ENCODE results near the gene GTF2A1L. TPM values are rescaled to one million over a fixed set of nuclear protein-coding genes. Genes with fewer than 3 reads are reported as not detected.

Gene GTF2A1L
- total RNA-seq, 2 donors from 2014 or later = 0.96 to 5.1 TPM

GRCh38 chr2:48714245-48714644 is 96.6 kb downstream of the GTF2A1L start:
- Histone ChIP-seq H3K36me3 (no peaks in the 10 kb centered on the region), H3K4me1 (peaks cover 0 to 28% of the 10 kb centered on the region in 2 donors), H3K4me3 (no peak overlapping the region), H3K27ac (peak overlapping the region in 1 of 2 donors; percentile 35), H3K9me3 (no peaks in the 10 kb centered on the region), H3K27me3 (no peaks in the 10 kb centered on the region)
- TF ChIP-seq, protein P1, sequence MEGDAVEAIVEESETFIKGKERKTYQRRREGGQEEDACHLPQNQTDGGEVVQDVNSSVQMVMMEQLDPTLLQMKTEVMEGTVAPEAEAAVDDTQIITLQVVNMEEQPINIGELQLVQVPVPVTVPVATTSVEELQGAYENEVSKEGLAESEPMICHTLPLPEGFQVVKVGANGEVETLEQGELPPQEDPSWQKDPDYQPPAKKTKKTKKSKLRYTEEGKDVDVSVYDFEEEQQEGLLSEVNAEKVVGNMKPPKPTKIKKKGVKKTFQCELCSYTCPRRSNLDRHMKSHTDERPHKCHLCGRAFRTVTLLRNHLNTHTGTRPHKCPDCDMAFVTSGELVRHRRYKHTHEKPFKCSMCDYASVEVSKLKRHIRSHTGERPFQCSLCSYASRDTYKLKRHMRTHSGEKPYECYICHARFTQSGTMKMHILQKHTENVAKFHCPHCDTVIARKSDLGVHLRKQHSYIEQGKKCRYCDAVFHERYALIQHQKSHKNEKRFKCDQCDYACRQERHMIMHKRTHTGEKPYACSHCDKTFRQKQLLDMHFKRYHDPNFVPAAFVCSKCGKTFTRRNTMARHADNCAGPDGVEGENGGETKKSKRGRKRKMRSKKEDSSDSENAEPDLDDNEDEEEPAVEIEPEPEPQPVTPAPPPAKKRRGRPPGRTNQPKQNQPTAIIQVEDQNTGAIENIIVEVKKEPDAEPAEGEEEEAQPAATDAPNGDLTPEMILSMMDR (IDR thresholded peaks at IDR 0.05) = no peak
- no peak for DNase-seq (ENCODE audit: low spot score)

- Histone ChIP-seq H3K9me3 (no peaks in the 10 kb centered on the region), H3K4me1 (peaks cover 0 to 28% of the 10 kb centered on the region in 2 donors), H3K27ac (peak overlapping the region in 1 of 2 donors; percentile 2), H3K36me3 (no peaks in the 10 kb centered on the region), H3K27me3 (no peaks in the 10 kb centered on the region), H3K4me3 (no peak overlapping the region)
- DNase-seq (ENCODE audit: low spot score) = peak; percentile 65
- TF ChIP-seq, protein P1 (IDR thresholded peaks at IDR 0.05) = no peak
These were observed 97.6 kb downstream of the GTF2A1L start for GRCh38 chr2:48715042-48715899.

DNA sequence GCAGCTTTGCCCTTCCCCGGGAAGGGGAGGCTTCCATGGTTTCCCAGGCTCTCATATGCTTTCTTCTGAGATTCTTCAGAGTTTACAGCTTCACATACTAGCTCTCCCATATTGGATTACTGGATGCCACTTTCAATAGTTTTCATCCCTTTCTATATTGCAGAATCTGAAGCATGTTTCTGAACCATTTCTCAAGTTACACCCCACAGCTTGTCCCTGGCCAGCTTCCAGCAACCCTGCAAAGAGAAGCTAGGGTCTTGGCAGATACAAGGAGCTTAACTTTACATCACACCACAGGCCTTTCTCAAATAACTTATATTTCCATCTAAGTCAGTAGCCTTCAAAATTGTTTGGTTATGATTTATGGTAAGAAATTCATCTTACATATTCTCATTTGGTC is 98.3 kb downstream of the GTF2A1L start:
- no peak overlapping the region for H3K27ac ChIP-seq
- TF ChIP-seq, protein P1 (IDR thresholded peaks at IDR 0.05) = no peak
- no peak for DNase-seq (ENCODE audit: low spot score)
- no peaks in the 10 kb centered on the region for H3K27me3 ChIP-seq
- peaks cover 0 to 28% of the 10 kb centered on the region in 2 donors for H3K4me1 ChIP-seq
- H3K4me3 ChIP-seq = no peak overlapping the region
- no peaks in the 10 kb centered on the region for H3K9me3 ChIP-seq
- H3K36me3 ChIP-seq = no peaks in the 10 kb centered on the region

- no peak for DNase-seq (ENCODE audit: low spot score)
- Histone ChIP-seq H3K9me3 (no peaks in the 10 kb centered on the region), H3K4me3 (no peak overlapping the region), H3K27ac (no peak overlapping the region), H3K27me3 (no peaks in the 10 kb centered on the region), H3K4me1 (peaks cover 0 to 28% of the 10 kb centered on the region in 2 donors), H3K36me3 (no peaks in the 10 kb centered on the region)
- TF ChIP-seq, protein P1 (IDR thresholded peaks at IDR 0.05) = no peak
These were observed 100.2 kb downstream of the GTF2A1L start for GRCh38 chr2:48717846-48718245.

DNA sequence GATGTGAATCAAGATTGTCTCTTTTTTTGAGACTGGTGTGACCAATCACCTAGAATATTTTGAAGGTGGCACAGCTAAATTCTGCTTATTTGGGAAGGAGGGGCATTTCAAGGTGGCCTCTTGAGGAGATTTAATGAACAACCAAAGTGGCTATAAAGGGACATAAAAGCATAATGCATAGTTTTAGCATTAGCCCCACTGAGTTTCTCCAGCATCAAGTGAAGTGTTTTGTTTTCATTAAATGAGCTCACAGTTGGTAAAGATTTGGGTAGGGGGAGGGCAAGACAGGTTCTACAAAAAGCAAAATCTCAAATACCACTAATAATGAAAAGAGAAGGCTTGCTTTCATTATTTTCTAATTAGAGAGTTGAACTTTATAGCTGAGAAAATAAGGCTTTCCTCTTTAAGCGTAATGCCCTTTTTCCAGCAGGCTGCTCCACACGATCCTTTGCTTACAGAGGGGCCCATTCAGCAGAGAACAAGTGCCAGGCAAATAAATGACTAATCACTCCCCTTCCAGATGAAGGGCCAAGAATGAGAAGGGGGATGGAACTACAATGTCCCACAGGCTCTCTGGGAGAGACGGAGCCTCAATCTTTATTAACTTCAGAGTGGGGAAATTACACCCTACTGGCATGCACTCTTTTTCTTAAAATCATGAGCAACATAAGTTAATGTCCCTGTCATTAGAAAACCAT is 102.0 kb downstream of the GTF2A1L start:
- no peak for DNase-seq (ENCODE audit: low spot score)
- Histone ChIP-seq H3K36me3 (no peaks in the 10 kb centered on the region), H3K27ac (no peak overlapping the region), H3K27me3 (no peaks in the 10 kb centered on the region), H3K4me1 (peaks cover 0 to 14% of the 10 kb centered on the region in 2 donors), H3K9me3 (no peaks in the 10 kb centered on the region), H3K4me3 (no peak overlapping the region)
- TF ChIP-seq, protein P1 (IDR thresholded peaks at IDR 0.05) = no peak
